Jurkat, Clone E6-1 (cell line): ENCODE results near the gene RNF123.
"Not testable (repeated sequence)": the region's sequence is repeated elsewhere in the genome, so short reads cannot be mapped to it uniquely, and the experiment has no call there.

Source experiments
- DNase-seq: peaks from one replicate; pipeline ENCODE4 v3.0.0-alpha.2; 2011; ENCODE audit warnings: low read depth, low spot score
- H3K4me3 ChIP-seq: 2 replicates; pipeline ENCODE4 v1.5.1; 2011; ENCODE audit warnings: mild to moderate bottlenecking, low read length, control low read depth, moderate library complexity

The RNF123 gene

DNA sequence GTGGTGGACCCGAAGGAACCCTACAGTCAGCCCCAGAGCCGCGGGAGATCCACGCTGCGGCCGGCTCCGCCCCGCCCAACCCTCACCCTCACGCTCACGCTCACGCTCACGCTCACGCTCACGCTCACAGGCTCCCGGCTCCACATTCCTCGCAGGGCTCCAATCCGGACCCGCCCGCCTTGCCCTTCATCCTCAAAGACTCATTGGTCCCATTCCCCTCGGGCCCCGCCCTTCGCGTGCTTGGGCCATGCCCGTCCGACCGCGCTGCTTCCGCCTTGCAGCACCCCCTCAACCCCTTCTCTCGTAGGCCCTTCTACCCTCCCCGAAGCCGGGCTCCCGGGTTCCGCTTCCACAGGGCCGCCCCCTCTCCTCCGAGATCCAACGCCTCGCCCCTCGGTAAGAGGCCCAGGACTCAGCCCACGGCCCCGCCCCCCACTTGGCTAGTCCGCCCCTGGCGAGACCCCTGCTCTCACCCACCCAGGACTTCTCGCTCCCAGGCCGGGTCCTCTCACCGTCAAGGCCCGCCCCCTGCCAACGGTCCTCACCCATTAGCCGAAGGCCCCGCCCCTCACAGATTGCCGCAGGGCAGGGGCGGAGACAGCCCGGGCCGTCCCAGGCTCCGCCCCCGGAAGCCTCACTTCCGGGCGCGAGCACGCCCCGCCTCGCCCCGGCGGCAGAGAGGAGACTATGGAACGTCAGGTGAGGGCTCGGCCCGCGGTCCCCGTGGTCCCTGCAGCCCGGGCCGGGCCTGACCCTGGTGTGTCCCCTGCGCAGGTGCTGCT is 15.5 kb upstream of the RNF123 start, which contains the start of gene APEH:
Gene APEH (plus strand): TSS at position 637 of the 782 bp plus-strand sequence. CDS start 51 bp downstream, at position 688.
- H3K4me3 ChIP-seq, result peak within 1 kb of the TSS; percentile 92
- DNase-seq, result peak; percentile 98

DNA sequence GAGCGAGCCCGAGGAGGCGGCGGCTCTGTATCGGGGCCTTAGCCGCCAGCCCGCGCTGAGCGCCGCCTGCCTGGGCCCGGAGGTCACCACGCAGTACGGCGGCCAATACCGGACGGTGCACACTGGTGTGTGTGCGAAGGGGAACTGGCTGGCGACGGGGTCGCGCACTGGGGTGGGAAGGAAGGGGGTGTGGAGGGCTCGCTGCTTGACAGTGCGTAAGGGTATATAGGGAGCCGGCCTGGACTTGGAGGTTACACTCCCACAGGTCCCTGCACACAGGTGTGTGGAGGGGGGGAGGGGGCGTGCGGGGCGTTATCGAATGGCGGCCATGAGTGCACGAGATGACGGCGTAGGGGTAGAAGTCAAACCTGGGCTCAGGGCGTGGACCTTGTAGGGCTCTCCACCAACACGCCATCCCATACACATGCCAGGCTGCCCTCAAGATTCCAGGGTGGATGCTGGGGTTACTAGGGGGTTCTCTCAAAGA is 14.8 kb upstream of the RNF123 start:
- DNase-seq, result no peak
- peak overlapping the region; percentile 92 for H3K4me3 ChIP-seq

DNA sequence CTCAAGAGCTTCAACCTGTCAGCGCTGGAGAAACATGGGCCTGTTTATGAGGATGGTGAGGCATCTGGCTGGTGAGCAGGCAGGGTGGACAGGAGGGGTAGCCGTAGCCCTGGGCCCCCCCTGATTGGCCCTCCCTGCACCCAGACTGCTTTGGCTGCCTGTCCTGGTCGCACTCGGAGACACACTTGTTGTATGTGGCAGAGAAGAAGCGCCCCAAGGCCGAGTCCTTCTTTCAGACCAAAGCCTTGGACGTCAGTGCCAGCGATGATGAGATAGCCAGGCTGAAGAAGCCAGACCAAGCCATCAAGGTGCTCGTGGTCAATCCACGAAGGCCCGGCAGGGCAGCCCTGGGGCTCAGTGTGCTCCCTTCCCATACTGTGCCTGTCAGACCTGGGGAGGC is 13.4 kb upstream of the RNF123 start:
- DNase-seq, result no peak
- no peak overlapping the region for H3K4me3 ChIP-seq

DNA sequence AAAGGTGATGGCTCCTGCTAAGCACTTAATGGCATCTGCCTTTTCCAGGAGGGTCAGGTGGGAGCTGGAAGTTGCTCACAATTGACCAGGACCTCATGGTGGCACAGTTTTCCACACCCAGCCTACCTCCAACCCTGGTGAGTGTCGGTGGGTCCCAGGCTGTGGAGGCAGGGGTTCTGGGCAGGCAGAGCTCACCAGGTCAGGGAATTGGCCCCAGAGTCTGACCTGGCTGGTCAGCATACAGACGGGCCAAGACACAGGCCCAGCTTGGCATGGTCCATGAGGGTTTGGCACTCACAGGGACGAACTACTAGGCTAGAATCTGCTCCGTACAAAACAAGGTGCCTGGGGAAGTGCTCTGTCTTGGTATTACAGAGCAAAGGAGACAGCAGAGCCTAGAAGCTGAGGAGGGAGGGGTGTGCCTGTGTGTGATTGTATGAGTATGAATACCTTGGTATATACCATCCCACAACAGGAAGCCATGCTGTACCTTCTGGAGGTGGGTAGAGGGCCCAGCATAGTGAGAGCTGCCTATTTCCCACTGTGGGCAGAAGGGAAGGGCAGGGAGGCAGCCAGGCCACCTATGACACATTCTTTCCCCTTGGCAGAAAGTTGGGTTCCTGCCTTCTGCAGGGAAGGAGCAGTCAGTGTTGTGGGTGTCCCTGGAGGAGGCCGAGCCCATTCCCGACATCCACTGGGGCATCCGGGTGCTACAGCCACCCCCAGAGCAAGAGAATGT is 8.7 kb upstream of the RNF123 start:
- DNase-seq, result no peak
- no peak overlapping the region for H3K4me3 ChIP-seq

DNA sequence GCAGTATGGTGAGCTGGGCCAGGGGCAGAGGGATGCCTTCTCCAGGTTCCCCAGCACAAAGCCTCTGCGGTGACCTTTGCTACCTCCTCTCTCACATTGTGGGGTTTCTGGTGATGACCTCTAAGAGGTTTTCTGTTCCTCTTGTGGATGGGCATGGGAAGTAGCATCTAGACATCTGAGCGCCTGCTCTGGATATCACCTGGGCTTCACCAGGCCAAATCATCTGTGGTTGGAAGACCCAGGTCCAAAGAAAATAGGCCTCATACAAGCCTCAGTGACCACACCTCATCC is 8.2 kb upstream of the RNF123 start:
- no peak overlapping the region for H3K4me3 ChIP-seq
- no peak for DNase-seq

DNA sequence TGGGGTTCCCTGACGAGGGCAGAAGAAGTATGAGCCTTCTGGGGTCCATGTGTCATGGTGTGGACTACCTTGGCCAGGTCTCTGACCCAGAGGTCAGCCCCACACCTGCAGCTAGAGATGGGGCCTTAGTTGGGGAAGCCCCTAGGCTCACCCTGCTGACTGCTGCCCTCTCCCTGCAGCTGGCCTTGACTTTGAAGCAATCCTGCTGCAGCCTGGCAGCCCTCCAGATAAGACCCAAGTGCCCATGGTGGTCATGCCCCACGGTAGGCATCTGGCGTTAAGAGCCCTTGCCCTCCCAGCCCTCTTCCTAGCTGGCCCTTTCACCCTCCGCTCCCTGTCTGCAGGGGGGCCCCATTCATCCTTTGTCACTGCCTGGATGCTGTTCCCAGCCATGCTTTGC is 7.8 kb upstream of the RNF123 start:
- H3K4me3 ChIP-seq, result no peak overlapping the region
- no peak for DNase-seq

DNA sequence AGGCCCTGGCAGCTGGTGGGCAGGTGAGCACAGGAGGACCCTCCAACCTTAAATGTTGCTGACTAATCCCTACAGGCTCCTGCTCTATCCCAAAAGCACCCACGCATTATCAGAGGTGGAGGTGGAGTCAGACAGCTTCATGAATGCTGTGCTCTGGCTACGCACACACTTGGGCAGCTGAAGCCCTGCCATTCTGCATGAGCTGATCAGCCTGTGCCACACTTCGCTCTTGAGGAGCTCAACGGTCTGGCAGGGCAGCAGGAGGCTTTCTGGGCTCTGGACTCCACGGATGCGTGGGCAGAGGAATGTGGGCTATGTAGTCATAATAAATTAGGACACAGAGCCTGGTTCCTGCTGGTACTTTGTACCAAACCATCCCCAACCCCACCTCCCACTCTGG is 6.2 kb upstream of the RNF123 start:
- no peak for DNase-seq
- no peak overlapping the region for H3K4me3 ChIP-seq

DNA sequence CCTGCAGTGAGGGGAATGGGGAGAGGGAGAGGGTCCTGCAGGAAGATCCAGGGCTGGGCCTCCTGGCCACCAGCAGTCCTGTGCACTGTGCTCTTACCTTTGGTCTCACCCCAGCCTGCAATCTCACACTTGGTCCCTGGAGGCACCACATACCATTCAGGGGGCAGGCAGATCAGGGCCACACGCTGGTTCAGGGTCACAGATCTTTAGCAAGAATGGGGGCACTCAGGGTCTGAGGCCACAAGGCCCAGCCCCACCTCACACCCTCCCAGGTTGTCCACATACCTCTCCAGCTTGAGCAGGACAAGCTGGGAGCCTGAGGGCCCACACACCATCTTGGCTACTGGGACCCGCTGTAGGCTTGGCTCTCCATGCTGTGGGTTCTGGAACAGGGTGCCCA is 4.9 kb upstream of the RNF123 start:
- DNase-seq, H3K4me3 ChIP-seq: not testable (repeated sequence)

DNA sequence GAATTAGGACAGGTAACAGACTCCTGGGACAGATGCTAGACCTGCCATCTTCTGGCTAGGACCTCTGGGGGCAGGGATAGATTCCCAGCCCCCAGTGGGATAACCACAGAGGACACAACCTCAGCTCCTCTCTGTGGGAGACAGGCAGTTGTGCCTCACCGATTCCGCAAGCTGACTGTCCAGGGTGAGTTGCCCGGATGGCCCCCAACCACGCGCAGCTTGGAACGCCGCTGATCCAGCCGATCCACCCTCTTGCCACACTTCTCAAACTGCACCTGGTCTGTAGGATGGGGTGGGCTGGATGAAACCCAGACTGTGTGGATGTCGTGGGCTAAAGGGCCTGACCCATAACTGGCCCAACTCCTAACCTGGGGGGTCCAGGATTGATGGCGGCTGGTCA is 4.3 kb upstream of the RNF123 start:
- not testable (repeated sequence) for DNase-seq

DNA sequence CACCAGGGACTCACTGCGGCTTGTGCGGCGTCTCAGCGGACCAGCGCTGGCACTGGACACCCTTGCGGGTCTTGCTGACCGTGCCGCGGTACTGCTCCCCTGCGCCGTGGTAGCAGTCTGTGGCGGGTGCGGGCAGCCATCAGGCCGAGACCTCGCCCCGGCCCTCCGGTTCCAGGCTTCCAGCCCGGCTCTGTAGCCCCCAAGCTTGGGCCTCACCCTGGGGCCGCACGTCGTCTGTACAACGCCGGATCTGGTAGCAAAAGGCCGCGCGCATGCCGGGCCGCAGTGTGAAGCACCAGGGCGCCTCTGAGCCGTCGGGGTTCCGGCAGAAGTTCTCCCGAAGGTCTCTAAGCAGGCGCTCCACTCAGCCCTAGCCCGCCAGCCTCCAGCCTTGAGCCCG is 3.5 kb upstream of the RNF123 start:
- H3K4me3 ChIP-seq, DNase-seq: not testable (repeated sequence)

More for the DNA sequence above, 4.3 kb upstream of the RNF123 start:
- not testable (repeated sequence) for H3K4me3 ChIP-seq

DNA sequence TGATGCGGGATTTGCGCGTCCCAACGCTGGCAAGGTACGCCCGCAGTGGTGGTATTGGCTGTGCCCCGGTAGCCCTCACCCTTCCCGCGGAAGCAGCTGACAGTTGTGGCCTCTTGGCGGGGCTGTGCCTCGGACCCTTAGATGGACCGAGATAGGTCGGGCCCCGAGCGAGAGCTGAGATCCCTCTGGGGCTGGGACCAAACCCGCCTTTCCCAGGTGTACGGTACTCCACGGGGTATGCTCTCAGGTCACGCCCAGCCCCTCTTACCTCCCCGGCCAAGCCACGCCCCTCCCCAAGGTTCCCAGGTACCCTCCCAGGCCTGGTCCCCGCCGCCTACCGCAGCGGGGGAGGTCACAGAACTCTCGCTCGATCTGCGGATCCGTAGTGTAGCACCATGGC is 3.0 kb upstream of the RNF123 start:
- not testable (repeated sequence) for DNase-seq, H3K4me3 ChIP-seq

DNA sequence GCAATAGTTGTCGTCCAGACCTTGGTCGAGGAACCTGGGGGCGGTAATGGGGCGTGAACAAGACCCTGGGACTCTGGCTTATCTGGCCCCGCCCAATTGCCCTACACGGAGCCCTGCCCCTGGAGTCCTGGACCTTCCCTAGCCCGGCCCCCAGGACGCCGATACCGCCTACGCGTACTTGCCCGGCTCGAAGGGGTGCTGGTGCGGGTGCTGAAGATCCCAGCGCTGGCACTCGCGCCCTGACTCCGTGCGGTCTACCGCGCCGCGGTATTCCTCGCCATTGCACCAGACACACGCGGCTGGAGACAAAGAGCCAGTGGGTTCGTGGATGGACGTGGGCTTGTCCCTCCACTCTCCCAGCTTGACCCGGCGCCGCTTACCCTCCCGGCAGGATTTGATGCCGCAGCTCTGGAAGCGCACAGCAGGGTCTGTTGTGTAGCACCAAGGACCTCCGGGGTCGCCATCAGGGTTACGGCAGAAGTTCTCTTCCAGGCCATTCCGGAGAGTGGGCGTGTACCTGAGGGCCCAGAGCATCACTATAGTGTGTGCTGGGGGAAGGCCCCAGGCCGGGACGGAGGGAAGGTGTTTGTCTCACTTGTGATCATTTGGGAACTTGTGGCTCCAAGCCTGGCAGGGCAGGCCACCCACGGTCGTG is 2.5 kb upstream of the RNF123 start:
- not testable (repeated sequence) for DNase-seq, H3K4me3 ChIP-seq

DNA sequence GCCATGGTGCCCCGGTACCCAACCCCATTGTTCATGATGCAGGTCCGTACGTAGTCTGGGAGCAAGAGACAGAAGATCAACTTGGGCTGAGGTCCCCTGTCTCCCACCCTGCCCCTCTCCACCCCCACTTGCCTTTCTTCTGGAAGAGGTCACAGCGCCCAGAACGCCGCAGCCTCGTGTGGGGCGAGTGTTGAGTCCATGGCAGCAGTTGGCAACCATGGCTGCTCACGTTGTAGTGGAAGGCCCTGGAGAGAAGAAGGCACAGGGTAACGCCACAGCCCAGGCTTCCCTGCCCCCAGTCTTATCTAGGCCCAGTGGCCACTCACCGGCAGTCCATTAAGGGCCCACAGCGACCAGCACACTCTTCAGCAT is 1.9 kb upstream of the RNF123 start:
- not testable (repeated sequence) for H3K4me3 ChIP-seq, DNase-seq

DNA sequence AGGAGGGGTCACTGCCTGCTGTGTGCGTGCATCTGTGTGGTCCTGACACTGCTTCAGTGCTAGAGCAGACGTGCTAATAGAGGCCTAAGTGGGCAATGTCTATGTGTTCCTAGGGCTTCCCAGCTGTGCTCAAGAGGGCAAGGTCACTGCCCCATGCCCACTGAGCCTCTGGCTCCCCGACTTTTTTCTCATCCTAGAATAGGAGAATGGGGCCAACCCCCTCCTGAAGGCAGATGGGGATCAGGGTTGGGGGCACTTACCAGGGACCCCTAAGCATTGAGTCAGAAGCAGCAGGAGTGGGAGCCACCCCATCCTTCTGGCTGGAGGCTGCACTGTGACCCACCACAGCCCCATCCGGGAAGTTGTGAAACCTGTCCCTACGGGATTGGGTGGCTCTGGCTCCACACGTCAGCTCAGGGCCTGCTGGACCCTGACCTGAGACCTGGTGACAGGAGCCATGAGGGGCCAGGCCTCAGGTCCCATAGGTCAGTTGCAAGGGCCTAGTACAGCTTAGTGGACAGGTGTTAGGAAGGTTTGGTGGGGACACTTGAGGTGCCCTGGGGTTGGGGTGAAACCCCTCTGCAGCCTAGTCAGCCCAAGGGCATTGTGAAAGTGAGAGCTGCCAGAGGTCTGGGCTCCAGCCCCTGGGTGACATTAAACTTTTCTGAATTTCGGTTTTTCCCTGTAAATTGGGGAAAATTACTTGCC is 865 bp upstream of the RNF123 start:
- peak overlapping the region; percentile 86 for H3K4me3 ChIP-seq

DNA sequence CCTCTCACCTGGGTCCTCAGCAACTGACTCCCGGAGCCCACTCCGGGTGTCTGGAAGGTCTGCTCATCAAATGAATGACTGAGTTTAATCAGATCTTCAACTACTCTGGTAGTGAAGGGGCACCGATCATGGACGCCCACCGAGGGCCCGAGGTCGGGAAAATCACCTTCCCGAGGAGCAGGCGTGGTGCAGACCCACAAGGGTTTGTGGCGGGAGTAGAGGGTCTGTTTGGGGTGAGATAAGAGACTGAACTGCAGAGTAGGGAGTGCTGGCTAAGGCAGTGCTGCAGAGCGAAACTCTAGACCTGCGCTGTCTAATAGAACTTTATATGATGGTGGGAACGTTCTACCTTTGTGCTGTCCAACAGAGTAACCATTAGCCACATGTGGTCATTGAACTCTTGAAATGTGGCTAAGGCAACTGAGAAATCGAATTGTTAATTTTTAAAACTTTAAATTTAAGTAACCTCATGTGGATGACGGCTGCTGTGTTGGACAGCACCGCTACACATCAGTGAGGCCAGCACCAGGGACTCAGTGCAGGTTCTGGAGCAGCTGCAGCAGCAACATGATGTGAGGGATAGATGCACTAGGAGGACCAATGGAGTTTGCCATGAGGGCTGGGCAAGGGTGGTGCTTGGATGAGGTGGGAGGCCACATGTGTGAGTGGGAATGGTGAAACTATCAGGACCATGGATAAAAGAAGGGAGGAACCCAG is 709 bp downstream of the RNF123 start:
- peak overlapping the region; percentile 86 for H3K4me3 ChIP-seq
- not testable (repeated sequence) for DNase-seq

More for the DNA sequence above, 865 bp upstream of the RNF123 start:
- not testable (repeated sequence) for DNase-seq

DNA sequence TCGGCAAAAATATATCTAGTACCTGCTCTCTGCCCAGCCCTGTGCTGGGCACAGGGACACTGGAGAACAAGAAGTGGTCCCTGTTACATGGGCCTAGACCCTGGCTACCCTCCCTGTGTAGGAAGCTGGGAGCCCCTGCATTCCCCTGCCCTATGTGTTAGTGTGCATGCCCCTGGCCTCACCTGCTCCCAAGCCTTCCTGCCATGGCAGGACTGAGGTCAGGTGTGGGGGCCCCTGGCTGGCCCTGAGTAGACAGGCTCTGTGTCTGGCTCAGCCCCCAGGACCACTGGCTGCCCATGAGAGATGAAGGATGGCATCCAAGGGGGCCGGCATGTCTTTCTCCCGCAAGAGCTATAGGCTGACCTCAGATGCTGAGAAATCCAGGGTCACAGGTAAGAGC is 1.5 kb downstream of the RNF123 start:
- H3K4me3 ChIP-seq, DNase-seq: not testable (repeated sequence)

DNA sequence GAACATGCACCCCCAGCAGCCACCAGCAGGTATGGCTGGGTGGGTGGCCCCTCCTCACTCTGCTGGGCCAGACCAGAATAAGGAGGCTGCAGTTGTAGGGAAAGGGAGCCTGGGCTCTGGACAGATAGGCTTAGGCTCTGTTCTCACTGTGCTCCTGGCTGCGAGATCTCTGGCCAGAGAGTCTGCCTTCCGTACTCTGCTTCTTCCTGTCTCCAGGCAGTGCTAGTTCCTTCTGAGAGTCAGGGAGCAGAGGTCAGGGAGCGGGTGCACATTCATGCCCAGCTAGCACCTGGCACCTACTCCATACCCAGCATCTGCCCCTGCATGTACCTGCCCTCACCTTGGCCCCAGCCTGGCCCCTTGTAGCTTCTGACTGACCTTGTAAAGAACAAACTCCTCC is 2.1 kb downstream of the RNF123 start:
- not testable (repeated sequence) for DNase-seq, H3K4me3 ChIP-seq

DNA sequence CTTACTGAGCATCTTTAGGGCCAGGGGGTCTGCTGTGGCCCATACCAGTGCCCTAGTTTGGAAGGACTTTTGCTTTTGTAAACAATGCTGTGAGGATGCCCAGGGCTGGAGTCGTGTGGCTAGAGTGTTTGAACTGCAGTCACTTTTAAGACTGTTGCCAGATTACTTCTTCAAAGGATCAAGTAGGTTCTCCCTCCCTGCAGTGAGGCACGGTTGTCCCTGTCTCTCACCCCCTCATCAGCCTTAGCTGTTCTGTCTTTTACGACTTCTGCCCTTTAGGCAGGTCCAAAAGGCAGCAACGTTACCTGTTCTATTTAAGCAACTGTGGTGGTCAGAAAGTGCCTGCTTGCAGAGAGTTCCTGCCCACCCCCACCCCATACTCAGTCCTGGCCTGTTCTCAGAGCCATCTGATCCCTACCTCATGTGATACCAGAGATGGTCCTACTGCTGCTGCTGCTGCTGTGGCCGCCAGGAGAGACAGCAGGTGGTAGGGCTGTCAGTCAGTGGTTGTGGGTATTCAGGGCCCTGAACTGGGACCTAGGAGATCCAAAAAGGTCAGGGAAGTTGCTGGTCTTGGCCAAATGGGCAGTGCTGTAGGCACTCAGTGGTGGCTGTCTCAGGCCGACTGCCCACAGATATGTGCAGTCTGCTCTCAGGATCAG is 5.2 kb downstream of the RNF123 start:
- not testable (repeated sequence) for H3K4me3 ChIP-seq, DNase-seq
